Thyroid gland (tissue), 4 donors: ENCODE data around the gene ATG9B.

Experiments
- POLR2A ChIP-seq, 2 donors: fragments of 450-650 bp; IDR thresholded peaks; one replicate each; pipeline ENCODE4 v1.6.1; 2017; ENCODE audit warnings: antibody characterized with exemption in 2 of 2, mild to moderate bottlenecking in 2 of 2, moderate library complexity in 1 of 2
- TF ChIP-seq, protein P1 (sequence below), 6 experiments: fragments of 200-600 bp in 3 of 6; fragments of 450-650 bp in 3 of 6; sonication (generic) in 3 of 6; IDR thresholded peaks; one replicate each; pipeline ENCODE4 v1.5.1; 2016 to 2019; ENCODE audit warnings: antibody characterized with exemption in 6 of 6, mild to moderate bottlenecking in 2 of 6, inconsistent platforms in 1 of 6, moderate library complexity in 1 of 6

DNA sequence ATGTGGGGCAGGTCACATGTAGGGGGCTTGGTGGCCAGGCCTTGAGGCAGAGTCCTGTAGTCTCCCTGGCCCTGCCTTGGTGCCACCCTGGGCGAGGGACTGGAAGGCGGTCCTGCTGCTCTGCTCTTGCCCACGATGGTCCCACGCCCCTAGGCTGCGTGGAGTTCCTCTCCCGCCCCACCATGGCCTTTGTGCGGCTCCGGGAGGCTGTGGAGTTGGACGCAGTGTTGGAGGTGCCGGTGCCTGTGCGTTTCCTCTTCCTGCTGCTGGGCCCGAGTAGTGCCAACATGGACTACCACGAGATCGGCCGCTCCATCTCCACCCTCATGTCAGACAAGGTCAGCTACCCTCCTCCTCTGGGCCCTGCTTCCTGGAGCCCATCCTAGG, 46.3 kb upstream of the ATG9B start:
- TF ChIP-seq, protein P1, sequence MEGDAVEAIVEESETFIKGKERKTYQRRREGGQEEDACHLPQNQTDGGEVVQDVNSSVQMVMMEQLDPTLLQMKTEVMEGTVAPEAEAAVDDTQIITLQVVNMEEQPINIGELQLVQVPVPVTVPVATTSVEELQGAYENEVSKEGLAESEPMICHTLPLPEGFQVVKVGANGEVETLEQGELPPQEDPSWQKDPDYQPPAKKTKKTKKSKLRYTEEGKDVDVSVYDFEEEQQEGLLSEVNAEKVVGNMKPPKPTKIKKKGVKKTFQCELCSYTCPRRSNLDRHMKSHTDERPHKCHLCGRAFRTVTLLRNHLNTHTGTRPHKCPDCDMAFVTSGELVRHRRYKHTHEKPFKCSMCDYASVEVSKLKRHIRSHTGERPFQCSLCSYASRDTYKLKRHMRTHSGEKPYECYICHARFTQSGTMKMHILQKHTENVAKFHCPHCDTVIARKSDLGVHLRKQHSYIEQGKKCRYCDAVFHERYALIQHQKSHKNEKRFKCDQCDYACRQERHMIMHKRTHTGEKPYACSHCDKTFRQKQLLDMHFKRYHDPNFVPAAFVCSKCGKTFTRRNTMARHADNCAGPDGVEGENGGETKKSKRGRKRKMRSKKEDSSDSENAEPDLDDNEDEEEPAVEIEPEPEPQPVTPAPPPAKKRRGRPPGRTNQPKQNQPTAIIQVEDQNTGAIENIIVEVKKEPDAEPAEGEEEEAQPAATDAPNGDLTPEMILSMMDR (IDR thresholded peaks at IDR 0.05): no peak
- no peak for TF ChIP-seq POLR2A (IDR thresholded peaks at IDR 0.05)
